Liver (tissue), 9 donors: ENCODE results near the gene SMAD6. TPM values are rescaled to one million over a fixed set of nuclear protein-coding genes. Genes with fewer than 3 reads are reported as not detected.

Experiments used
- DNase-seq: peaks from one replicate; pipeline ENCODE4 v3.0.0-alpha.2; 2017; ENCODE audit warnings: low spot score
- H3K27ac ChIP-seq, 2 donors: one replicate each; pipeline ENCODE4 v1.7.0; 2013; ENCODE audit warnings: inconsistent platforms in 2 of 2, low read length in 2 of 2, control low read depth in 1 of 2, low read depth in 1 of 2, mild to moderate bottlenecking in 1 of 2
- H3K27me3 ChIP-seq, 4 donors: one replicate each; pipeline versions ENCODE4 v1.6.1 to v1.7.0; 2013; ENCODE audit warnings: low read length in 3 of 4, inconsistent platforms in 1 of 4, mild to moderate bottlenecking in 1 of 4, moderate library complexity in 1 of 4; ENCODE audit not compliant: control insufficient read depth in 4 of 4, insufficient read depth in 4 of 4
- H3K36me3 ChIP-seq, 4 donors: one replicate each; pipeline versions ENCODE4 v1.6.1 to v1.7.0; 2013; ENCODE audit warnings: low read length in 3 of 4, mild to moderate bottlenecking in 3 of 4, low read depth in 1 of 4, moderate library complexity in 1 of 4; ENCODE audit not compliant: control insufficient read depth in 4 of 4, insufficient read depth in 3 of 4
- H3K4me1 ChIP-seq, 4 donors: one replicate each; pipeline versions ENCODE4 v1.6.1 to v1.7.0; 2013; ENCODE audit warnings: low read length in 3 of 4, mild to moderate bottlenecking in 3 of 4, moderate library complexity in 1 of 4; ENCODE audit not compliant: control insufficient read depth in 4 of 4, insufficient read depth in 4 of 4
- H3K4me3 ChIP-seq, 3 donors: one replicate each; pipeline versions ENCODE4 v1.6.1 to v1.7.0; 2013; ENCODE audit warnings: low read length in 3 of 3, control low read depth in 1 of 3, low read depth in 1 of 3, mild to moderate bottlenecking in 1 of 3
- H3K9ac ChIP-seq, 2 donors: one replicate each; pipeline ENCODE4 v1.7.0; 2013; ENCODE audit warnings: low read length in 2 of 2, mild to moderate bottlenecking in 2 of 2, moderate library complexity in 2 of 2, control low read depth in 1 of 2, low read depth in 1 of 2
- H3K9me3 ChIP-seq, 4 donors: one replicate each; pipeline versions ENCODE4 v1.6.1 to v1.7.0; 2013; ENCODE audit warnings: low read length in 3 of 4; ENCODE audit not compliant: control insufficient read depth in 4 of 4
- ATF3 ChIP-seq: IDR thresholded peaks from 2 replicates; pipeline ENCODE4 v1.6.1; 2016; ENCODE audit warnings: antibody characterized with exemption
- EGR1 ChIP-seq, 2 donors: IDR thresholded peaks; 2 replicates each; pipeline ENCODE4 v1.6.1; 2016 to 2018; ENCODE audit warnings: antibody characterized with exemption in 2 of 2, low read depth in 2 of 2
- FOXA1 ChIP-seq: IDR thresholded peaks from 2 replicates; pipeline ENCODE4 v1.6.1; 2016; ENCODE audit warnings: antibody characterized with exemption
- FOXA2 ChIP-seq: IDR thresholded peaks from 2 replicates; pipeline ENCODE4 v1.6.1; 2016; ENCODE audit warnings: antibody characterized with exemption
- GABPA ChIP-seq, 2 donors: IDR thresholded peaks in 1 of 2; conservative IDR thresholded peaks in 1 of 2; 2 replicates each; pipeline ENCODE4 v1.6.1; 2016; ENCODE audit warnings: antibody characterized with exemption in 2 of 2, mild to moderate bottlenecking in 1 of 2, moderate library complexity in 1 of 2
- HNF4A ChIP-seq, 2 donors: conservative IDR thresholded peaks; 2 replicates each; pipeline ENCODE4 v1.6.1; 2016; ENCODE audit warnings: antibody characterized with exemption in 2 of 2, mild to moderate bottlenecking in 2 of 2
- HNF4G ChIP-seq: IDR thresholded peaks from 2 replicates; pipeline ENCODE4 v1.6.1; 2016; ENCODE audit warnings: antibody characterized with exemption
- JUND ChIP-seq, 2 donors: IDR thresholded peaks; 2 replicates each; pipeline ENCODE4 v1.6.1; 2016; ENCODE audit warnings: antibody characterized with exemption in 2 of 2
- MAX ChIP-seq: IDR thresholded peaks from 2 replicates; pipeline ENCODE4 v1.6.1; 2016; ENCODE audit warnings: antibody characterized with exemption
- RAD21 ChIP-seq, 2 donors: IDR thresholded peaks; 2 replicates each; pipeline ENCODE4 v1.6.1; 2016; ENCODE audit warnings: antibody characterized with exemption in 2 of 2, mild to moderate bottlenecking in 2 of 2
- REST ChIP-seq: IDR thresholded peaks from 2 replicates; pipeline ENCODE4 v1.6.1; 2016; ENCODE audit warnings: antibody characterized with exemption, mild to moderate bottlenecking
- RXRA ChIP-seq, 2 donors: IDR thresholded peaks; 2 replicates each; pipeline ENCODE4 v1.6.1; 2017 to 2018; ENCODE audit warnings: antibody characterized with exemption in 2 of 2, mild to moderate bottlenecking in 1 of 2
- SP1 ChIP-seq: IDR thresholded peaks from 2 replicates; pipeline ENCODE4 v1.6.1; 2018; ENCODE audit warnings: antibody characterized with exemption, mild to moderate bottlenecking
- TAF1 ChIP-seq: conservative IDR thresholded peaks from 2 replicates; pipeline ENCODE4 v1.6.1; 2016; ENCODE audit warnings: antibody characterized with exemption, mild to moderate bottlenecking
- YY1 ChIP-seq: IDR thresholded peaks from 2 replicates; pipeline ENCODE4 v1.6.1; 2016; ENCODE audit warnings: antibody characterized with exemption, mild to moderate bottlenecking
- ZBTB33 ChIP-seq: IDR thresholded peaks from 2 replicates; pipeline ENCODE4 v1.6.1; 2016; ENCODE audit warnings: antibody characterized with exemption
- WGBS: extraction: QIAGEN DNeasy Blood & Tissue Kit; methylation state at CpG from one replicate; pipeline ENCODE4 v1.1.7; 2013; 5-methylcytosine and 5-hydroxymethylcytosine counted together
- polyA plus RNA-seq, 2 donors: library from polyadenylated mRNA; stranded (reverse) in 1 of 2; unstranded in 1 of 2; fragments of 200-250 nt in 1 of 2; fragments of >200 nt in 1 of 2; fragmentation: Nextera tagmentation in 1 of 2; extraction: Ambion mirVana in 1 of 2; gene quantifications; one replicate each; pipeline versions ENCODE4 v1.2.1 to v1.2.3, GENCODE V29; 2013 to 2015
- total RNA-seq, 2 donors: library from RNA; depleted of rRNA; stranded (reverse); fragments of >200 nt; gene quantifications; one replicate each; pipeline ENCODE4 v1.2.3, GENCODE V29; 2014
- donor health status: healthy.
- donor health status: healthy.
- donor health status: healthy.
- donor health status: healthy.
- donor health status: healthy.

The SMAD6 gene
- total and polyA plus RNA-seq, 4 donors, result 1.2 to 15.1 (median 11.0) TPM

- H3K27me3 ChIP-seq, result no peaks in the 10 kb centered on the region
- no peak overlapping the region for H3K4me3 ChIP-seq
- TF ChIP-seq HNF4A (conservative IDR thresholded peaks at IDR 0.05), result no peak
- TF ChIP-seq EGR1 (IDR thresholded peaks at IDR 0.05; ENCODE audit: low read depth in 2 of 2), result no peak
- TF ChIP-seq GABPA (IDR thresholded peaks at IDR 0.05 in 1 of 2, conservative IDR thresholded peaks at IDR 0.05 in 1 of 2), result no peak
- no peak for TF ChIP-seq ATF3
- TF ChIP-seq SP1, result no peak
- no peak for TF ChIP-seq RXRA (IDR thresholded peaks at IDR 0.05)
- TF ChIP-seq JUND (IDR thresholded peaks at IDR 0.05), result no peak
- H3K27ac ChIP-seq, result no peak overlapping the region
- H3K4me1 ChIP-seq, result peaks cover 2 to 33% (median 17%) of the 10 kb centered on the region in 4 donors
- no peak for DNase-seq
- H3K36me3 ChIP-seq, result no peaks in the 10 kb centered on the region
- H3K9ac ChIP-seq, result no peak overlapping the region
- WGBS, result 92% methylated on average over 8 of the region's 8 CpGs
- no peaks in the 10 kb centered on the region for H3K9me3 ChIP-seq
These were observed 45.2 kb downstream of the SMAD6 start for GRCh38 chr15:66747223-66747622.

- DNase-seq, result no peak
- 76% methylated on average over 10 of the region's 10 CpGs for WGBS
- Histone ChIP-seq H3K4me3 (no peak overlapping the region), H3K27me3 (no peaks in the 10 kb centered on the region), H3K36me3 (no peaks in the 10 kb centered on the region), H3K9me3 (no peaks in the 10 kb centered on the region), H3K27ac (no peak overlapping the region), H3K9ac (no peak overlapping the region), H3K4me1 (peaks cover 2 to 33% (median 17%) of the 10 kb centered on the region in 4 donors)
- TF ChIP-seq YY1, result no peak
- no peak for TF ChIP-seq JUND (IDR thresholded peaks at IDR 0.05)
- no peak for TF ChIP-seq TAF1
- TF ChIP-seq ATF3, result no peak
- TF ChIP-seq MAX, result no peak
- no peak for TF ChIP-seq FOXA2
These were observed 46.1 kb downstream of the SMAD6 start for GRCh38 chr15:66747886-66748707.

- Histone ChIP-seq H3K27ac (no peak overlapping the region), H3K36me3 (no peaks in the 10 kb centered on the region), H3K9ac (no peak overlapping the region), H3K4me1 (peaks cover 2 to 33% (median 17%) of the 10 kb centered on the region in 4 donors), H3K4me3 (no peak overlapping the region), H3K27me3 (no peaks in the 10 kb centered on the region), H3K9me3 (no peaks in the 10 kb centered on the region)
- no peak for TF ChIP-seq ATF3
- no peak for TF ChIP-seq REST
- TF ChIP-seq TAF1, result no peak
- no peak for TF ChIP-seq EGR1 (IDR thresholded peaks at IDR 0.05; ENCODE audit: low read depth in 2 of 2)
- no peak for TF ChIP-seq YY1
- TF ChIP-seq RAD21 (IDR thresholded peaks at IDR 0.05), result no peak
- TF ChIP-seq RXRA (IDR thresholded peaks at IDR 0.05), result no peak
- no peak for TF ChIP-seq HNF4G
- no peak for TF ChIP-seq ZBTB33
- TF ChIP-seq GABPA (IDR thresholded peaks at IDR 0.05 in 1 of 2, conservative IDR thresholded peaks at IDR 0.05 in 1 of 2), result no peak
- TF ChIP-seq FOXA1, result no peak
- 84% methylated on average over 3 of the region's 3 CpGs for WGBS
- DNase-seq, result no peak
These were observed 46.6 kb downstream of the SMAD6 start for GRCh38 chr15:66748708-66749035.
